Esophagus squamous epithelium (tissue), 5 donors: ENCODE data around the gene PRKCE. TPM values are rescaled to one million over a fixed set of nuclear protein-coding genes. Genes with fewer than 3 reads are reported as not detected.

Experiments
- DNase-seq: peaks from one replicate; lab custom pipeline; 2025; lab: John Stamatoyannopoulos, UW
- H3K27ac ChIP-seq, 4 donors: fragments of 200-600 bp; sonication (generic); one replicate each; pipeline ENCODE4 v1.5.1; 2016 to 2019; ENCODE audit warnings: mild to moderate bottlenecking in 1 of 4
- H3K27me3 ChIP-seq, 4 donors: fragments of 200-600 bp; sonication (generic); 1 replicate in 3 of 4; 2 replicates in 1 of 4; pipeline versions ENCODE4 v1.5.1 to v1.6.0; 2017 to 2021; ENCODE audit warnings: antibody characterized with exemption in 1 of 4
- H3K36me3 ChIP-seq, 3 donors: fragments of 200-600 bp; sonication (generic); one replicate each; pipeline ENCODE4 v1.5.1; 2016 to 2019
- H3K4me1 ChIP-seq, 3 donors: fragments of 200-600 bp; sonication (generic); one replicate each; pipeline ENCODE4 v1.5.1; 2017 to 2019
- H3K4me3 ChIP-seq, 4 donors: fragments of 200-600 bp; sonication (generic); 1 replicate in 3 of 4; 2 replicates in 1 of 4; pipeline ENCODE4 v1.5.1; 2016 to 2019; ENCODE audit warnings: mild to moderate bottlenecking in 2 of 4, moderate library complexity in 1 of 4
- H3K9me3 ChIP-seq, 3 donors: fragments of 200-600 bp; sonication (generic); one replicate each; pipeline ENCODE4 v1.5.1; 2016 to 2019
- CTCF ChIP-seq, 6 experiments: fragments of 450-650 bp in 4 of 6; fragments of 200-600 bp in 2 of 6; sonication (generic) in 2 of 6; IDR thresholded peaks; one replicate each; pipeline ENCODE4 v1.5.1; 2016 to 2019; ENCODE audit warnings: antibody characterized with exemption in 6 of 6, mild to moderate bottlenecking in 4 of 6, moderate library complexity in 4 of 6
- POLR2A ChIP-seq, 4 donors: fragments of 450-650 bp; IDR thresholded peaks; one replicate each; pipeline ENCODE4 v1.6.1; 2017; ENCODE audit warnings: antibody characterized with exemption in 4 of 4, mild to moderate bottlenecking in 4 of 4, moderate library complexity in 3 of 4
- WGBS, 2 donors: methylation state at CpG; one replicate each; pipeline ENCODE4 v1.1.5; 2018; 5-methylcytosine and 5-hydroxymethylcytosine counted together
- intact Hi-C: fragments of 100-400 bp; cut with DNase I; formaldehyde crosslinking; loops from one replicate; pipeline ENCODE4 v1.15.0; 2022
- total RNA-seq, 4 donors: library from RNA; depleted of rRNA; stranded (reverse); fragments of >200 nt; gene quantifications; one replicate each; pipeline ENCODE4 v1.1.0, GENCODE V29; 2016
- donor health status: DM: yes; HTN: yes; CAD: no.

PRKCE gene
- 10 to 100 TPM in 2 of 4 donors, 1 to 10 TPM in 2; 6.5 to 13.7 (median 9.9) TPM for total RNA-seq

- no peaks in the 10 kb centered on the region for H3K27me3 ChIP-seq
- H3K27ac ChIP-seq, result peak within 1 kb of the TSS; percentile 93 to 100 (median 99)
- intact Hi-C loops, result no loop called here
- peaks cover 12 to 55% (median 21%) of the 10 kb centered on the region in 3 donors for H3K4me1 ChIP-seq
- no peak for TF ChIP-seq CTCF (IDR thresholded peaks at IDR 0.05)
- no peak for TF ChIP-seq POLR2A (IDR thresholded peaks at IDR 0.05)
- H3K4me3 ChIP-seq, result peak within 1 kb of the TSS; percentile 68 to 100 (median 89)
- no CpG with 5 or more reads among the region's 66 CpGs for WGBS, 2 donors
- no peaks in the 10 kb centered on the region for H3K9me3 ChIP-seq
- H3K36me3 ChIP-seq, result no peaks in the 10 kb centered on the region
- peak; percentile 17 for DNase-seq
Measured at GRCh38 chr2:45651415-45652089, at the start of gene PRKCE. TSS of gene PRKCE (plus strand) at chr2:45651675.

GRCh38 chr2:45602624-45603023, 48.9 kb upstream of the PRKCE start:
- H3K27me3 ChIP-seq, result no peaks in the 10 kb centered on the region

GRCh38 chr2:45605116-45605515, 46.4 kb upstream of the PRKCE start:
- intact Hi-C loops, result no loop called here
- WGBS, 2 donors, result 96 to 100% methylated on average over 2 of the region's 2 CpGs
- Histone ChIP-seq H3K27me3 (no peaks in the 10 kb centered on the region), H3K27ac (no peak overlapping the region), H3K4me1 (peaks cover 0 to 9% (median 6%) of the 10 kb centered on the region in 3 donors), H3K36me3 (peaks cover 0 to 54% (median 5%) of the 10 kb centered on the region in 3 donors), H3K4me3 (no peak overlapping the region), H3K9me3 (no peaks in the 10 kb centered on the region)
- DNase-seq, result no peak
- TF ChIP-seq POLR2A (IDR thresholded peaks at IDR 0.05), result no peak
- no peak for TF ChIP-seq CTCF (IDR thresholded peaks at IDR 0.05)

More at GRCh38 chr2:45602624-45603023, 48.9 kb upstream of the PRKCE start:
- intact Hi-C loops, result no loop called here
- H3K4me1 ChIP-seq, result no peaks in the 10 kb centered on the region
- H3K36me3 ChIP-seq, result peaks cover 7 to 79% (median 9%) of the 10 kb centered on the region in 3 donors
- no peak overlapping the region for H3K27ac ChIP-seq
- no peak for DNase-seq
- TF ChIP-seq POLR2A (IDR thresholded peaks at IDR 0.05) (no peak), CTCF (IDR thresholded peaks at IDR 0.05) (no peak)
- no peak overlapping the region for H3K4me3 ChIP-seq
- no peaks in the 10 kb centered on the region for H3K9me3 ChIP-seq
- 91 to 100% methylated on average over 2 of the region's 2 CpGs for WGBS, 2 donors

GRCh38 chr2:45606796-45607195, 44.7 kb upstream of the PRKCE start:
- H3K27ac ChIP-seq, result no peak overlapping the region
- 79 to 85% methylated on average over 1 of the region's 1 CpG for WGBS, 2 donors
- no peak overlapping the region for H3K4me3 ChIP-seq
- no peak for TF ChIP-seq CTCF (IDR thresholded peaks at IDR 0.05)
- TF ChIP-seq POLR2A (IDR thresholded peaks at IDR 0.05), result no peak
- H3K4me1 ChIP-seq, result peaks cover 5 to 18% (median 6%) of the 10 kb centered on the region in 3 donors
- H3K36me3 ChIP-seq, result peaks cover 0 to 37% (median 2%) of the 10 kb centered on the region in 3 donors
- no peaks in the 10 kb centered on the region for H3K27me3 ChIP-seq
- intact Hi-C loops, result no loop called here
- no peaks in the 10 kb centered on the region for H3K9me3 ChIP-seq
- DNase-seq, result no peak

GRCh38 chr2:45607701-45608100, 43.8 kb upstream of the PRKCE start:
- no peak for DNase-seq
- Histone ChIP-seq H3K4me1 (peaks cover 6 to 27% (median 10%) of the 10 kb centered on the region in 3 donors), H3K4me3 (no peak overlapping the region), H3K36me3 (peaks cover 0 to 28% (median 0%) of the 10 kb centered on the region in 3 donors), H3K27ac (no peak overlapping the region), H3K9me3 (no peaks in the 10 kb centered on the region), H3K27me3 (no peaks in the 10 kb centered on the region)
- WGBS, 2 donors, result 42 to 87% methylated on average over 1 of the region's 1 CpG
- TF ChIP-seq POLR2A (IDR thresholded peaks at IDR 0.05) (no peak), CTCF (IDR thresholded peaks at IDR 0.05) (peak in 3 of 6 experiments; percentile 8 to 36 (median 29))
- intact Hi-C loops, result no loop called here
